PFSK-1 (cell line): Measurements from ENCODE around the gene ICE2.

ENCODE experiments used
- FOXP2 ChIP-seq: optimal IDR thresholded peaks from 2 replicates; pipeline ENCODE3; 2011; ENCODE audit warnings: borderline replicate concordance, control low read depth, inconsistent platforms; ENCODE audit not compliant: insufficient read depth; ENCODE audit errors: extremely low read length, extremely low read depth
- POLR2AphosphoS5 ChIP-seq: IDR thresholded peaks from 2 replicates; pipeline ENCODE4 v1.6.1; 2012; ENCODE audit warnings: low read depth, mild to moderate bottlenecking, control low read depth, low read length, moderate library complexity
- SIN3A ChIP-seq: IDR thresholded peaks from 2 replicates; pipeline ENCODE4 v1.6.1; 2012; ENCODE audit warnings: mild to moderate bottlenecking, low read length, moderate library complexity, borderline replicate concordance; ENCODE audit not compliant: insufficient read depth
- TAF1 ChIP-seq: IDR thresholded peaks from 2 replicates; pipeline ENCODE4 v1.6.1; 2012; ENCODE audit warnings: low read length, control low read depth, borderline replicate concordance; ENCODE audit not compliant: insufficient read depth
- TF ChIP-seq, protein P1 (sequence below), 2 experiments: IDR thresholded peaks; 2 replicates each; pipeline versions ENCODE4 v1.6.1 to v1.8.0; 2011 to 2012; ENCODE audit warnings: low read depth in 2 of 2, low read length in 2 of 2, control low read depth in 1 of 2, inconsistent platforms in 1 of 2, mild to moderate bottlenecking in 1 of 2, moderate library complexity in 1 of 2; ENCODE audit not compliant: insufficient read depth in 1 of 2

ICE2 gene

DNA sequence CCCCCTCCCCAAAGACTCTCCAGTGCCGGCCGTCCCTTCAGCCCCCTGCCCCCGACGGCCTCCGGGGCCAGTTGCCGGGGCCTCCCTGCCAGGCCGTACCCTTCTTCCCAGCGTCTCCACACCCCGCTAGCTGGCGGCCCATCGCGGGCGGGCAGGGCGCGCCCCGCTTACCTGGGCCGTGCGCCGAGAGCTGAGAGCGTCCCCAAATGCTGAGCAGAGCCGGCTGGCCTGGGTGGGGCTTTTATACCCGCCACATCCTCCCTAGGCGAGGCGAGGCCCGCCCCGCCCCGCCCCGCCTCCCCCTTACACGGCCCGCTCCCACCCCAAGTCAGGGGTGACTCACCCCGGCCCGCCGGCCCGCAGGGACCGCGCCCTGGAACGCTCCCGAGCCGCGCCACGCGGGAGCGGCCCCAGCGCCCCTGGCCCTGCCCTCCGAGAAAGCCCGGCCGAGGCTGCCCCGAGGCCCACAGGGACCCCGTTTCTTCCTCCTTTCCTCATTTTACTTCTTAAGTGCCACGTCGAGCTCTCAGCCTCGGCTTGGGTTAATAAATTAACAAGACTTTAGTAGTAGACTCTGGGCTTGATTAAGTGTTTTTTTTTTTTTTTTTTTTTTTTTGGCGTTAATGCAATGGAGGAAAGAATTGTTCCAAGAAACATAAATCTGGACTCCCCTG lies 81.0 kb downstream of the ICE2 start, which contains the start of gene ANXA2:
Gene ANXA2, minus strand, starts transcription at position 215 of the 674 bp plus-strand sequence. CDS start 11,911 bp downstream, outside the sequence.
- TF ChIP-seq FOXP2 (peak; percentile 44), SIN3A (peak; percentile 65; the same call in 1 of the 2 replicates), POLR2AphosphoS5 (peak; percentile 94), TAF1 (peak; percentile 68; the same call in 1 of the 2 replicates)
- TF ChIP-seq, protein P1, sequence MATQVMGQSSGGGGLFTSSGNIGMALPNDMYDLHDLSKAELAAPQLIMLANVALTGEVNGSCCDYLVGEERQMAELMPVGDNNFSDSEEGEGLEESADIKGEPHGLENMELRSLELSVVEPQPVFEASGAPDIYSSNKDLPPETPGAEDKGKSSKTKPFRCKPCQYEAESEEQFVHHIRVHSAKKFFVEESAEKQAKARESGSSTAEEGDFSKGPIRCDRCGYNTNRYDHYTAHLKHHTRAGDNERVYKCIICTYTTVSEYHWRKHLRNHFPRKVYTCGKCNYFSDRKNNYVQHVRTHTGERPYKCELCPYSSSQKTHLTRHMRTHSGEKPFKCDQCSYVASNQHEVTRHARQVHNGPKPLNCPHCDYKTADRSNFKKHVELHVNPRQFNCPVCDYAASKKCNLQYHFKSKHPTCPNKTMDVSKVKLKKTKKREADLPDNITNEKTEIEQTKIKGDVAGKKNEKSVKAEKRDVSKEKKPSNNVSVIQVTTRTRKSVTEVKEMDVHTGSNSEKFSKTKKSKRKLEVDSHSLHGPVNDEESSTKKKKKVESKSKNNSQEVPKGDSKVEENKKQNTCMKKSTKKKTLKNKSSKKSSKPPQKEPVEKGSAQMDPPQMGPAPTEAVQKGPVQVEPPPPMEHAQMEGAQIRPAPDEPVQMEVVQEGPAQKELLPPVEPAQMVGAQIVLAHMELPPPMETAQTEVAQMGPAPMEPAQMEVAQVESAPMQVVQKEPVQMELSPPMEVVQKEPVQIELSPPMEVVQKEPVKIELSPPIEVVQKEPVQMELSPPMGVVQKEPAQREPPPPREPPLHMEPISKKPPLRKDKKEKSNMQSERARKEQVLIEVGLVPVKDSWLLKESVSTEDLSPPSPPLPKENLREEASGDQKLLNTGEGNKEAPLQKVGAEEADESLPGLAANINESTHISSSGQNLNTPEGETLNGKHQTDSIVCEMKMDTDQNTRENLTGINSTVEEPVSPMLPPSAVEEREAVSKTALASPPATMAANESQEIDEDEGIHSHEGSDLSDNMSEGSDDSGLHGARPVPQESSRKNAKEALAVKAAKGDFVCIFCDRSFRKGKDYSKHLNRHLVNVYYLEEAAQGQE (IDR thresholded peaks at IDR 0.05; ENCODE audit: insufficient read depth in 1 of 2, low read depth in 2 of 2, low read length in 2 of 2) = peak in 1 of 2 experiments; percentile 5; a peak in 1 of 4 replicates

DNA sequence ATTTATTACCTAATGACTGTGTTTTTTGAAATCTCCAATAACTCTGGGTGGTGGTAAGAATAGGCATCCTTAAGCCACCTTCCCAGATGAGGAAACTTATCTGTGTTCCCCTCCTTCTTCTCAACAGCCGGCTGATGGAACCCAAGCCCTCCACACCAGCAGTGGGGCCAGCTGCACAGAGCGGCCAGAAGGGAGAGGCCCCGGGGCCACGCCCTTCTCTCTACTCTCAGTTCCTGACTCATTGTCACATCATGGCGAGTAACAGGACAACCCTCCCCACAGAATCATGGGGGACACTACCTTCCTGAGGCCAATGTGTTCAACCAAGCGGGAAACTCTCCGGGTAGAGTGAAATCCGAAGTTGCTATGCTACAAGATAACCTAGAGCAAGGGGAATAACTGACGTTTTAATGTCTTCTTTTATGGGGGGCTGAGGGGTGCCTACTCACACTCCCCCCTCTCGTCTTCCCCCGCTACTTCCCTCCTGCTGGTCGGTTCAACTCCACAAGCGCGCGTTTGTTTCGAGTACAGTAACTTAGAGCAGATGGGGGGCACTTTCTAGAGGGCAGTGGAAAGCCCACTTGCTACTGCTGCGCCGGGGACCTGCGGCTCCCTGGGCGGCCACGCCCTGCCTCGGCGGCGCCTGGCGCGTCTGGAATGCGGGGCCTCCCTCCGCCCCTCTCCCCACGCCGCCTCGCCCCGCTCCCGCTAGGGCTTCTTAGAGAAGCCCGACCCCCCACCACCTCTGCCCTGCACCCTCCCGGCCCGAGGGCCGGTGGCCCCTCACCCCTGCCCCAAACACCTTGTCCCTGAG lies 81.8 kb downstream of the ICE2 start:
- TF ChIP-seq SIN3A (peak; percentile 85; the same call in 1 of the 2 replicates), TAF1 (peak; percentile 65; the same call in 1 of the 2 replicates)
- TF ChIP-seq, protein P1 (IDR thresholded peaks at IDR 0.05; ENCODE audit: insufficient read depth in 1 of 2, low read depth in 2 of 2, low read length in 2 of 2) = no peak

DNA sequence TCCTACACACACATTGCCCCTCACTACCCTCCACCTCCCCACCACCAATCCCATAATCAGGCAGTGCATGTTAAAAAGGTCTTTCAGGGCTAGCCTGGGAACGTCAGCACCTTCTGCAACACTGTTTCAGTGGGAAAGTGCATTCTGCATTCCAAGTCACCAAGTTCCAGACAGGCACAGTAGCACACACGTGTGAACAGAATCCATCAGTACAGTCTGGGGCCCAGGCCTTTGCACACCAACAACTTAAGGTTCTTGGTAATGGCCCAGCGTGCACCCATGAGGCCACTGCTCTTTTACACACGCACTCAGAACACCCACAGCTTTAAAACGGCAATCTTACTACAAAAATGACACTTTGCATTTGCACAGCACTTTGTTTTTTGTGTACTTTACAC lies 82.4 kb downstream of the ICE2 start:
- TF ChIP-seq SIN3A = peak; percentile 27; the same call in 1 of the 2 replicates
- no peak; the same call in 1 of the 2 replicates for TF ChIP-seq POLR2AphosphoS5
- no peak for TF ChIP-seq FOXP2

DNA sequence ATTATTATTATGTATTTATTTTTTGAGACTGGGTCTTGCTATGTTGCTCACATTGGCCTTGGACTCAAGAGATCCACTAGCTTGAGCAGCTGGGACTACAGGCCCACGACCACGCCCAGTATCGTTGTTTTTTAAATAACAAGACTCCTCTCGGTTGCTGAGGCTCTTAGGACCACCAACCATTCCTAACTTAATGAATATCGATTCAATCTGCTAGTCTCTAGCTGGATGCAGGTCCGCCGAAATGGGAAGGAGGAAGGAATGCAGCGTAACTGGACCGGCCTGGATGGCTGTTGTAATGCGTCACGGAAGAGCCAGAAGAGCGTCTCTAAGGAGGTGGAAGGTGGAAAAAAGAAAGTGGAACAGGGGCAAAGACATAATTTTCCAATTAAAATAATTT lies 82.8 kb downstream of the ICE2 start:
- TF ChIP-seq FOXP2 (no peak), POLR2AphosphoS5 (0 out of 2 replicates have a peak, but pooled peaks have one; percentile 9), SIN3A (peak; percentile 45; the same call in 1 of the 2 replicates), TAF1 (no peak)
- TF ChIP-seq, protein P1 (IDR thresholded peaks at IDR 0.05; ENCODE audit: insufficient read depth in 1 of 2, low read depth in 2 of 2, low read length in 2 of 2) = no peak

DNA sequence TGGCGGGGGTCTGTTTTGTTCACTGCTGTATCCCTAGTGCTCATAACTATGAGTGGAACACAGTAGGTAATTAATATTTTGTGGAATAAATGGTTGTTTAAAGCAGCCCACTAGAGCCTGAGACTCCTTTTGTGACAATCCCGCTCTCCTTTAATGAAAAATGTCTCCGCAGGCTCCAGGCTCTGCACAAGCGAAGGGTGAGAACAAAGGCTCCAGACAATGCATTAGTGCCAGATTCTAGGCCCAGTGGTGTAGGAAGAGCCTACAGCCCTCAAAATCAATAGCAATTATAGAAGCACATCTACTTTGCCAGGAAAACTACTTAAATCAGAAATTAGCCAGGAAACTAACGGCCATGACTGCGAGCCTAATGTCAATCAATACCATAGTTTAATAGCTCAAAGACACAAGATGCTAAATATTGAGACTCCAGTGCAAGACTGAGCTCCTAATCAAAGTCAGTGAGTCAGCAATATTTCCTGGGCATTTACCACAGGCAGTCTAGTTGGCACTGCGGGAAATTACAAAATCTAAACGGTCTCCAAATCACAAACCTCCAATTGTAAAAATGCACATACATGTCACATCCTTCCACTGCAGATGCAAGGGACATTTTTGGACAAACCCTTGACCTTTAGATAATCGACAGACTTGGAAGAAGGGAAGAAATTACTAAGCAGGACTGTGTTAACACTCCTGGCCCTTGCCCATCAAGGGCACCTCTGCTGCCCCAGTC lies 83.5 kb downstream of the ICE2 start:
- TF ChIP-seq FOXP2 (no peak), SIN3A (no peak), POLR2AphosphoS5 (no peak)
